HUES64 (cell line): ENCODE measurements around the gene CITED2.

Source experiments
- H3K27ac ChIP-seq: 2 replicates; pipeline ENCODE4 v1.7.0; 2013; ENCODE audit warnings: low read depth, low read length, inconsistent platforms
- H3K27me3 ChIP-seq: 2 replicates; pipeline ENCODE4 v1.6.1; 2013; ENCODE audit warnings: mild to moderate bottlenecking, low read length; ENCODE audit not compliant: insufficient read depth
- H3K36me3 ChIP-seq: 2 replicates; pipeline ENCODE4 v1.6.1; 2013; ENCODE audit warnings: mild to moderate bottlenecking, low read length; ENCODE audit not compliant: insufficient read depth
- H3K4me1 ChIP-seq: 2 replicates; pipeline ENCODE4 v1.6.1; 2013; ENCODE audit warnings: mild to moderate bottlenecking, low read length, moderate library complexity; ENCODE audit not compliant: insufficient read depth
- H3K4me3 ChIP-seq: 2 replicates; pipeline ENCODE4 v1.5.1; 2013; ENCODE audit warnings: mild to moderate bottlenecking, low read length, moderate library complexity
- H3K9ac ChIP-seq: 2 replicates; pipeline ENCODE4 v1.6.1; 2013; ENCODE audit warnings: mild to moderate bottlenecking, low read depth, low read length
- H3K9me3 ChIP-seq: 2 replicates; pipeline ENCODE4 v1.6.1; 2013; ENCODE audit warnings: low read depth, low read length; ENCODE audit not compliant: insufficient read depth
- WGBS: fragments of 150-250, 120-280 bp; methylation state at CpG from one replicate; pipeline ENCODE4 v1.1.7; 2013; ENCODE audit warnings: missing lambda C conversion rate; 5-methylcytosine and 5-hydroxymethylcytosine counted together

Gene CITED2

GRCh38 chr6:139325125-139325524, 49.3 kb downstream of the CITED2 start:
- Histone ChIP-seq H3K27me3 (no peaks in the 10 kb centered on the region), H3K4me1 (peaks cover 8% of the 10 kb centered on the region; the same call in 1 of the 2 replicates), H3K36me3 (no peaks in the 10 kb centered on the region), H3K9me3 (0 out of 2 replicates have a peak, but pooled peaks cover 3% of the 10 kb centered on the region), H3K27ac (no peak overlapping the region), H3K9ac (no peak overlapping the region), H3K4me3 (no peak overlapping the region)

DNA sequence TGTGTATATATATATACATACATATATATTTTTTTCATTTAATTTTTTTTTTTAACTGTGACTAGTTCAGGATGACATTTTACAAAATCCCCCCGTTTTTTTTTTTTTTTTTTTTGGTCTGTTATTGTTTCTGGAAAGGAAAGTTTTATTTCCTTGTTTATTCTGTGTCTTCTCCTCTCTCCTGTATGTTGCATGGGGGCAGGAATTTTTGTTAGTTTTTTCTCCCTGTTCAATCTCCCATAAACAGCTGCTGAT, 50.2 kb downstream of the CITED2 start:
- no CpG with 5 or more reads among the region's 1 CpG for WGBS
- H3K27ac ChIP-seq, result no peak overlapping the region
- no peak overlapping the region for H3K9ac ChIP-seq
- H3K9me3 ChIP-seq, result 0 out of 2 replicates have a peak, but pooled peaks cover 2% of the 10 kb centered on the region
- no peaks in the 10 kb centered on the region for H3K27me3 ChIP-seq
- H3K36me3 ChIP-seq, result no peaks in the 10 kb centered on the region
- H3K4me3 ChIP-seq, result no peak overlapping the region
- peaks cover 8% of the 10 kb centered on the region; the same call in 1 of the 2 replicates for H3K4me1 ChIP-seq

- Histone ChIP-seq H3K27me3 (no peaks in the 10 kb centered on the region), H3K36me3 (no peaks in the 10 kb centered on the region), H3K4me1 (peaks cover 8% of the 10 kb centered on the region; the same call in 1 of the 2 replicates), H3K27ac (0 out of 2 replicates have a peak overlapping the region, but pooled peaks have one; percentile 58), H3K4me3 (no peak overlapping the region), H3K9me3 (no peaks in the 10 kb centered on the region), H3K9ac (no peak overlapping the region)
- WGBS, result 76% methylated on average over 18 of the region's 21 CpGs
Observed at GRCh38 chr6:139323511-139324300, 50.7 kb downstream of the CITED2 start.
